Fibroblast of the aortic adventitia (primary cell): ENCODE measurements around the gene GPR39. TPM values are rescaled to one million over a fixed set of nuclear protein-coding genes. Genes with fewer than 3 reads are reported as not detected.

Experiments used
- DNase-seq: peaks from one replicate; pipeline ENCODE4 v3.0.0-alpha.2; 2010; ENCODE audit warnings: low read depth
- H3K4me3 ChIP-seq: 2 replicates; pipeline ENCODE4 v1.5.1; 2011; ENCODE audit warnings: low read depth, mild to moderate bottlenecking, control low read depth, low read length, moderate library complexity
- total RNA-seq: library from RNA; depleted of rRNA; stranded (reverse); fragments of >200 nt; gene quantifications from 2 replicates; pipeline ENCODE4 v1.2.3, GENCODE V29; 2012; ENCODE audit warnings: low replicate concordance
- TF ChIP-seq, protein P1 (sequence below): IDR thresholded peaks from 2 replicates; pipeline ENCODE4 v1.5.1; 2011; ENCODE audit warnings: mild to moderate bottlenecking, low read length, control low read depth, inconsistent platforms; ENCODE audit not compliant: insufficient read depth

The GPR39 gene
- total RNA-seq, 1 donor, result 12.7 TPM

DNA sequence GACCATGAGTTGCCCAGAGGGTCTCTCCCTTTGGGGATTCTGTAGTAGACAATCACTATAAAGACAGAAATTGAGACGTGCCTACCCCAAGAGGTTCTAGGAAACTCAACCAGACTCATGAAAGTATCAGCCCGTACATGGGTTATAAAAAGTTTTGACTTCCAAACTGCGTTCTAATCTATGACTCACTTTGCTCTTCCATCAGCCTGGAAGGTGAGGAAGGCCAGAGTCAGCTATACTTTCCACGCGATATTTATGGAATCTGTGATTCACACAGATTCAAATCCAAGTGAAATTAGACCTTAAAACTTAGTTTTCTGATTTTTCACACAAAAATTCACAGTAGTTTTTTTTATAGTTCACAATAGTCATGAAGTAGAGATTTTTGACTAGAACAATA, 261.1 kb downstream of the GPR39 start:
- TF ChIP-seq, protein P1, sequence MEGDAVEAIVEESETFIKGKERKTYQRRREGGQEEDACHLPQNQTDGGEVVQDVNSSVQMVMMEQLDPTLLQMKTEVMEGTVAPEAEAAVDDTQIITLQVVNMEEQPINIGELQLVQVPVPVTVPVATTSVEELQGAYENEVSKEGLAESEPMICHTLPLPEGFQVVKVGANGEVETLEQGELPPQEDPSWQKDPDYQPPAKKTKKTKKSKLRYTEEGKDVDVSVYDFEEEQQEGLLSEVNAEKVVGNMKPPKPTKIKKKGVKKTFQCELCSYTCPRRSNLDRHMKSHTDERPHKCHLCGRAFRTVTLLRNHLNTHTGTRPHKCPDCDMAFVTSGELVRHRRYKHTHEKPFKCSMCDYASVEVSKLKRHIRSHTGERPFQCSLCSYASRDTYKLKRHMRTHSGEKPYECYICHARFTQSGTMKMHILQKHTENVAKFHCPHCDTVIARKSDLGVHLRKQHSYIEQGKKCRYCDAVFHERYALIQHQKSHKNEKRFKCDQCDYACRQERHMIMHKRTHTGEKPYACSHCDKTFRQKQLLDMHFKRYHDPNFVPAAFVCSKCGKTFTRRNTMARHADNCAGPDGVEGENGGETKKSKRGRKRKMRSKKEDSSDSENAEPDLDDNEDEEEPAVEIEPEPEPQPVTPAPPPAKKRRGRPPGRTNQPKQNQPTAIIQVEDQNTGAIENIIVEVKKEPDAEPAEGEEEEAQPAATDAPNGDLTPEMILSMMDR, result no peak
- H3K4me3 ChIP-seq, result no peak overlapping the region
- peak; percentile 82 for DNase-seq

DNA sequence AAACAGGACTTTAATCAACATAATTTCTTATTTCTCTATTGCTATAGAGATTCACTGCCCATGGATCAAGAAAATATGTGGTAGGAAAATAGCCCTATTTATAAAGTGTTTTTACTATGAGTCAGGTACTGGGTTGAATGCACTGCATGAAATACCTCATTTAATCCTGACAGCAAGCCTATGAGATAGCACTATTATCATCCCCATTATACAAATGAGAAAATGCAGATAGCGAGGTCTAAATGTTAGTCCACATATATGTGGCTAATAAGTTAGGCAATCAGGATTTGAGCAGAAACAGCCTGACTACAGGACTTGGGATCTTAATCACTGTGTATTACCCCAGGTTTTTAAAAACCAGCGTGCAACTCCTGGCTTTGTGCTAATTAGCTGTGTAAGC, 261.9 kb downstream of the GPR39 start:
- TF ChIP-seq, protein P1, result no peak
- no peak overlapping the region for H3K4me3 ChIP-seq
- peak; percentile 51 for DNase-seq

DNA sequence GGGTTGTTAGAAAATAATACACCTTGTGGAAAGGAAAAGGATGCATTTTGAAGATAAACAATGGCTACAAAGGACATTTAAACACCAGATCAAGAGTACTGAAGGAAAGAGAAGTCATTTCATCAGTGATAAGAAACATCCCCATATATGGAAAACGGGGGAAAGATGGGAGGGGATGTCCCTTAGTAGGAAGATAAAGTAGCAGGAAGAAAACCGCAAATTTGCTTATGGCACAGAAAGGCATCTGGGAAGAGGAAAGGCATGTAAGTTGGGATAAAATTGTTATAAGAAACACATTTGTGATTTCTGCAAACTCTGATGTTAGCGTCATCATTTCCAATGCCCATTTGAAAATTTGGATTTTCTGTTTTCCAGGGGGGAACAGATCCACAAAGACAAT, 263.9 kb downstream of the GPR39 start:
- H3K4me3 ChIP-seq, result no peak overlapping the region
- DNase-seq, result no peak
- TF ChIP-seq, protein P1, result no peak

DNA sequence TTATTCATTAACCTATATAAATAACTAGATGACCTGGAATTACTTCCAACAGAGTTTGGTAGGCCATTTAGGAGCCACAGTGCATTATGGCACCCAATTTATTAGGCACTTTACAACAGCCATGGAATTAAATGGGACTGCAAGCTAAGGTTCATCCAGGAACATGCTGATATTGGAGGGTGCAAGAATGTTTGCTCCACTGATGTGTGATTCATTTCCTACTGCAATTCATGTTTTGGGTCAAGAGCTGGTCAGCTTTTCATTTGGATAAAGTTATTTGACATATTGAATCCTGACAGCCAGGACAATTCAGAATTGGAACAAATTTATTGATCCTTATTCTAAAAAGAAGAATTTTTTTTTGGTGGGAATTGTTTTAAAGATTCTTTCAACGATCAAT, 265.2 kb downstream of the GPR39 start:
- TF ChIP-seq, protein P1, result no peak
- DNase-seq, result peak; percentile 42
- no peak overlapping the region for H3K4me3 ChIP-seq

DNA sequence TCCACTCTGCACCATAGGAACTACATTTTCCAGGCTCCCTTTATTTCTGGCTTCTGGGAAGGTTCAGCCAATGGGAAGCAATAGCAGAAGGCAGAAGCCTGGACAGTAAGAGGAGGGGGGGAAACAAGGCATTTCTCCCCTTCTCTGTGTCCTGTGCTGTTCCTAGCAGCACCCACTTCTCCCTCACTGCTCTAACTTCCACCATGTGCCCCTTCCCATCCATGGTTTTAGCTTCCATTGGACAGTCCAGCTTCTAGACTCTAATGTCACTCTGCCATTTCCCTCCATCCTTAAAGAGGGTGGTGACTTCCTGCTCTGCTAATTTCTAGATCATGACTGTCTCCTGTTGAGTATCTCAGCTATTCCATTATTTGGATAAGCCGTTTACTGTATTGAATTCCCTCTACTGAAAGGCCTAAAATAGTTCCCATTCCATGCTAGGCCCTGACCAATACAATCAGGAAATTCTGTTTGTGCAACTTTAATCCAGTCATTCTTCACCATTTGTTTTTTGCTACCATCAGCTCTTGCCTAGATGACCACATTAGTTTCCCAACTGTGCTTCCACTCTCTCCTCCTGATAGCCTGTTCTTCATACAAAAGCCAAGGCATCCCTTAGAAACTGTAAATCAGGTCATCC, 274.2 kb downstream of the GPR39 start:
- TF ChIP-seq, protein P1, result no peak
- H3K4me3 ChIP-seq, result no peak overlapping the region
- peak; percentile 44 for DNase-seq

DNA sequence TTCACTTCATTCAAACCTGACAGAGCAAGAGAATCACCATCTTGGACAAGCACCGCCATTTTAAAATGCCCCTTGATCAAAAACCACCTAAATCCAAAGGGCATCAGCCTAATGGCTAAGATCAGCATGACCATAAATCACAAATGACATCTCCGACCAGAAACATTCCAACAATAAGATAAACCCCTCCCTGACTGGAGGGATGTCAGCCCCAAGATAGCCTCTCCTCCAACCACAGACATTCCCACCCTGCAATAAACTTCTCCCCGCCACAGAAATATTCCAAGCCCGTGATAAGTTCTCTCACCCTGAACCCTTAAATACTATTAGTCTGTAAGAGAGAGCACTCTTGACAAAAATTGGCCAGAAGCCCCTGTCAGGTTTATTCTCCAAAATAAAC, 275.0 kb downstream of the GPR39 start:
- no peak overlapping the region for H3K4me3 ChIP-seq
- DNase-seq, result peak; percentile 53
- TF ChIP-seq, protein P1, result no peak

DNA sequence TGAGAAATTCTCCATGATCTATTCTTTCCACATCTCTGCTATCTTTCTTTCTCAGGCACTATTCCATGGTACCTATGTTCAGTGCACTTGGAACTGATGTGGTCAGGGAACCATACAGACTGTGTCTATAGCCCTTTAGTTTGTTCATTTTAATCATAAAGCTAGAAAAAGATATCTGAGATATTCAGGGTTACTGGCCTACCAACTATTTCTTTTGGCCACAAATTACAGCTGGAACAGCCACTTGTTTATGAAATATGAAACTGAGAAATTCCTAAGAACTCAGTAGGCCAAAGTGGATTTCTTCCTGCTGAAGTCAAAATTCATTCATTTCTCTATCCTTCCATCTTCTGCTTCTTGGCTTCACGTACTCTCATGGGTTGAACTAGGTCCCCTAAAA, 276.2 kb downstream of the GPR39 start:
- DNase-seq, result peak; percentile 73
- no peak overlapping the region for H3K4me3 ChIP-seq
- TF ChIP-seq, protein P1, result no peak
